IPS-20b (cell line): Measurements from ENCODE around the gene KIAA0232.

Source experiments
- H3K27ac ChIP-seq: one replicate; pipeline ENCODE4 v1.5.1; 2013; ENCODE audit warnings: low read length
- H3K27me3 ChIP-seq: 2 replicates; pipeline ENCODE4 v1.6.1; 2013; ENCODE audit warnings: mild to moderate bottlenecking, low read length, inconsistent platforms; ENCODE audit not compliant: insufficient read depth
- H3K36me3 ChIP-seq: 2 replicates; pipeline ENCODE4 v1.6.1; 2013; ENCODE audit warnings: low read depth, mild to moderate bottlenecking, inconsistent platforms, low read length, moderate library complexity; ENCODE audit not compliant: insufficient read depth
- H3K4me1 ChIP-seq: 2 replicates; pipeline ENCODE4 v1.6.1; 2013; ENCODE audit warnings: mild to moderate bottlenecking, control low read depth, inconsistent platforms, low read length, moderate library complexity; ENCODE audit not compliant: insufficient read depth
- H3K4me3 ChIP-seq: 2 replicates; pipeline ENCODE4 v1.5.1; 2013; ENCODE audit warnings: mild to moderate bottlenecking, low read length, inconsistent platforms
- H3K9ac ChIP-seq: 2 replicates; pipeline ENCODE4 v1.6.1; 2013; ENCODE audit warnings: low read depth, mild to moderate bottlenecking, inconsistent platforms, low read length, moderate library complexity
- H3K9me3 ChIP-seq: 2 replicates; pipeline ENCODE4 v1.6.1; 2013; ENCODE audit warnings: mild to moderate bottlenecking, low read depth, low read length, inconsistent platforms; ENCODE audit not compliant: insufficient read depth

Gene KIAA0232

GRCh38 chr4:6761649-6762615 lies 20.6 kb upstream of the KIAA0232 start:
- H3K27ac ChIP-seq, result no peak overlapping the region
- no peaks in the 10 kb centered on the region for H3K27me3 ChIP-seq
- no peaks in the 10 kb centered on the region for H3K36me3 ChIP-seq
- no peaks in the 10 kb centered on the region for H3K4me1 ChIP-seq
- no peaks in the 10 kb centered on the region for H3K9me3 ChIP-seq
- no peak overlapping the region for H3K9ac ChIP-seq
- H3K4me3 ChIP-seq, result no peak overlapping the region

- Histone ChIP-seq H3K4me3 (no peak overlapping the region), H3K9ac (no peak overlapping the region), H3K9me3 (no peaks in the 10 kb centered on the region), H3K27me3 (no peaks in the 10 kb centered on the region), H3K27ac (no peak overlapping the region), H3K4me1 (no peaks in the 10 kb centered on the region), H3K36me3 (no peaks in the 10 kb centered on the region)
Observed at GRCh38 chr4:6763330-6763851, 19.1 kb upstream of the KIAA0232 start.

GRCh38 chr4:6764976-6765620 lies 17.4 kb upstream of the KIAA0232 start:
- no peak overlapping the region for H3K9ac ChIP-seq
- H3K4me1 ChIP-seq, result no peaks in the 10 kb centered on the region
- H3K9me3 ChIP-seq, result no peaks in the 10 kb centered on the region
- H3K27me3 ChIP-seq, result no peaks in the 10 kb centered on the region
- H3K36me3 ChIP-seq, result no peaks in the 10 kb centered on the region
- no peak overlapping the region for H3K4me3 ChIP-seq
- H3K27ac ChIP-seq, result no peak overlapping the region

- H3K4me1 ChIP-seq, result no peaks in the 10 kb centered on the region
- H3K4me3 ChIP-seq, result no peak overlapping the region
- no peak overlapping the region for H3K27ac ChIP-seq
Observed at GRCh38 chr4:6765703-6766102, 16.8 kb upstream of the KIAA0232 start.

GRCh38 chr4:6767386-6767747 lies 15.2 kb upstream of the KIAA0232 start:
- Histone ChIP-seq H3K9ac (no peak overlapping the region), H3K36me3 (no peaks in the 10 kb centered on the region), H3K27me3 (no peaks in the 10 kb centered on the region), H3K27ac (no peak overlapping the region), H3K4me1 (no peaks in the 10 kb centered on the region), H3K9me3 (no peaks in the 10 kb centered on the region), H3K4me3 (no peak overlapping the region)

More at GRCh38 chr4:6765703-6766102, 16.8 kb upstream of the KIAA0232 start:
- H3K9ac ChIP-seq, result no peak overlapping the region
- no peaks in the 10 kb centered on the region for H3K27me3 ChIP-seq
- H3K36me3 ChIP-seq, result no peaks in the 10 kb centered on the region
- no peaks in the 10 kb centered on the region for H3K9me3 ChIP-seq

GRCh38 chr4:6767748-6768538 lies 14.6 kb upstream of the KIAA0232 start:
- H3K36me3 ChIP-seq, result no peaks in the 10 kb centered on the region
- no peaks in the 10 kb centered on the region for H3K4me1 ChIP-seq
- no peak overlapping the region for H3K9ac ChIP-seq
- no peak overlapping the region for H3K27ac ChIP-seq
- no peak overlapping the region for H3K4me3 ChIP-seq
- H3K9me3 ChIP-seq, result no peaks in the 10 kb centered on the region
- no peaks in the 10 kb centered on the region for H3K27me3 ChIP-seq

GRCh38 chr4:6768539-6768905 lies 14.0 kb upstream of the KIAA0232 start:
- no peak overlapping the region for H3K4me3 ChIP-seq
- H3K36me3 ChIP-seq, result no peaks in the 10 kb centered on the region
- H3K4me1 ChIP-seq, result no peaks in the 10 kb centered on the region
- no peaks in the 10 kb centered on the region for H3K27me3 ChIP-seq
- H3K27ac ChIP-seq, result no peak overlapping the region
- H3K9me3 ChIP-seq, result no peaks in the 10 kb centered on the region
- no peak overlapping the region for H3K9ac ChIP-seq

- no peak overlapping the region for H3K9ac ChIP-seq
- no peaks in the 10 kb centered on the region for H3K4me1 ChIP-seq
- H3K27me3 ChIP-seq, result no peaks in the 10 kb centered on the region
- no peak overlapping the region for H3K27ac ChIP-seq
- H3K9me3 ChIP-seq, result no peaks in the 10 kb centered on the region
- no peaks in the 10 kb centered on the region for H3K36me3 ChIP-seq
- H3K4me3 ChIP-seq, result no peak overlapping the region
Observed at GRCh38 chr4:6769233-6769988, 13.1 kb upstream of the KIAA0232 start.

GRCh38 chr4:6769989-6770420 lies 12.5 kb upstream of the KIAA0232 start:
- no peaks in the 10 kb centered on the region for H3K36me3 ChIP-seq
- no peak overlapping the region for H3K9ac ChIP-seq
- no peaks in the 10 kb centered on the region for H3K9me3 ChIP-seq
- no peak overlapping the region for H3K4me3 ChIP-seq
- H3K27ac ChIP-seq, result no peak overlapping the region
- H3K27me3 ChIP-seq, result no peaks in the 10 kb centered on the region
- no peaks in the 10 kb centered on the region for H3K4me1 ChIP-seq

- Histone ChIP-seq H3K36me3 (no peaks in the 10 kb centered on the region), H3K9ac (no peak overlapping the region), H3K27ac (no peak overlapping the region), H3K4me3 (no peak overlapping the region), H3K4me1 (no peaks in the 10 kb centered on the region), H3K9me3 (no peaks in the 10 kb centered on the region), H3K27me3 (no peaks in the 10 kb centered on the region)
Observed at GRCh38 chr4:6770581-6771228, 11.8 kb upstream of the KIAA0232 start.
